GM21360 (cell line): ENCODE data around the gene CCDC24.

Experiments used
- ATAC-seq: cut with Tn5 transposase; IDR thresholded peaks from one replicate; pipeline ENCODE4 v1.9.1; 2021; ENCODE audit warnings: mild to moderate bottlenecking, moderate library complexity; ENCODE audit not compliant: unreplicated experiment

Gene CCDC24

DNA sequence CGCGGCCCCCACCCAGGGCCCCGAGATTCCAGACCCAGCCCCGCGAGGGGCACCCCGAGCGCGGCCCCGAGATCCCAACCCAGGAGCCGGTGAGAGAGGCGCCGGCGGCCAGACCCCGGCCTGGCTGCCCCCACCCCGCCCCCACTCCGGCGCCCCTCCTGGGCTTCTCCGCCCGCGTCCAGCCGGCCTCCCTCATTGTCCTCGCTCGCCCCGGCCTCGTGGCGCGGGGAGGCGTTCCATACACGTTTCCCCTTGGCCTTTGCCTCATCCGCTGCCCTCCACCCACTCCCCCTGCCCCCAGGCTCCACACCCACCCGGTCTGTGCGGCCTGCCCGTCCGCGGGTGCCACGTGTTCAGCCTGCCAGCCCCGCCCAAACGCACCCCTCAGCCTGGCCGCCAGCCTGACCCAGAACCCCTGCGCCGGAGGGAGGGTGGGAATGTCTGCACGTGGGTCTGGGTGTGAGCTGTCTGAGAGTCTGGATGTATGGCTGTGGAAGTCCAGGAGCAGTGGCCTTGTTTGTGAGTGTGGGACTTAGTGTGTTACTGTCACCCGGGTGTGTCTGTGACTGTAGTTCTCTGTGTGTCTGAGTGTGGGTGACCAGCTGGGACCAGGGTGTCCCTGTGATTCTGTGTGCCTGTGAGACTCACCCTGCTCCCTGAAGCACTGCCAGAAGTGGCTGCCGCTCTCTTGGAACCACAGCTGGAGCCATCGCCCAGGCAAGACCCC lies 11.7 kb upstream of the CCDC24 start:
- ATAC-seq, result no peak

DNA sequence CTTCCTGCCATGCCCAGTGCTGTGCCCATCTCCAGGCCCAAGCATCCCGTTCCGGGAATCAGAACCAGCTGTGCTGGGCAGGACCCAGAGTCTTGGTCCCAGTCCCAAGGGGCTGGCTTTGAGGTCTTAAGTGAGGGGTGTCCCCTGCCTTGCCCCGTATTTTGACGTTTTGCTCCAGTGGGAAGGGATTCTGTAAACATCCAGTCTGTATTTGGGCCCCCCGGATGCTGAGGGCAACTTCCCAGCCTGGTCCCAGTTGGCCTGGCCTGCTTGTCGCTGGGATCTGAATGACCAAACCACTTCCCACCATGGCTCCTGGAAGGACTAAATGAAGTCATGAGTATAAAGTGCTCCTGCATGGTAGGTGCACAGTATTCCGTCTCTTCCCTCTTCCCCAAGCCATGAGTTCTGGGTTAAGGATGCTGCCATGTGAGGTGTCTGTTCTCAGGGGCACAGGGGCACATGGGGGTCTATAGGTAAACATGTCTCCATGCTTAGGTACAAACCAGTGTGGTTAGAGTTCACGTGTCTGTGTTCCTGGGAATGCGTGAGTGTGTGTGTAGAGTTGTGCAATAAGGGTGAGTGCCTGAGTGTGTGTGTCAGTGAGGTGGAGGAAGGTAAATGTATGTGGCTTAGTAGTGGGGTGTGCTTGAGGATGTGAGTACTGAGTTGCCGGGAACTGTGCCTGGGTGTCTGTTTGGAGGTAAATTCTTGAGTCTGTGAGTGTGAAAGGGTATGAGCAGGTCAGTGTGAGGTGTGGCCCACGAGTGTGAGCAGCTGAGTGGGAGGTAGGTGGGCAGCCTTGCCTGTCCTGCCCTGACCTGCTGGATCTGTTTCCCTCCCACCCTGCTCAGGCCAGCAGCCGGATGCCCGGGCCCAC lies 10.9 kb upstream of the CCDC24 start:
- ATAC-seq, result no peak

DNA sequence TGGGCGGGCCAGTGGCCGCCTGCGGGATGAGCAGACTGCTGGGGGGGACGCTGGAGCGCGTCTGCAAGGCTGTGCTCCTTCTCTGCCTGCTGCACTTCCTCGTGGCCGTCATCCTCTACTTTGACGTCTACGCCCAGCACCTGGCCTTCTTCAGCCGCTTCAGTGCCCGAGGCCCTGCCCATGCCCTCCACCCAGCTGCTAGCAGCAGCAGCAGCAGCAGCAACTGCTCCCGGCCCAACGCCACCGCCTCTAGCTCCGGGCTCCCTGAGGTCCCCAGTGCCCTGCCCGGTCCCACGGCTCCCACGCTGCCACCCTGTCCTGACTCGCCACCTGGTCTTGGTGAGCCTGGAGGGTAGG lies 10.3 kb upstream of the CCDC24 start:
- ATAC-seq, result no peak

DNA sequence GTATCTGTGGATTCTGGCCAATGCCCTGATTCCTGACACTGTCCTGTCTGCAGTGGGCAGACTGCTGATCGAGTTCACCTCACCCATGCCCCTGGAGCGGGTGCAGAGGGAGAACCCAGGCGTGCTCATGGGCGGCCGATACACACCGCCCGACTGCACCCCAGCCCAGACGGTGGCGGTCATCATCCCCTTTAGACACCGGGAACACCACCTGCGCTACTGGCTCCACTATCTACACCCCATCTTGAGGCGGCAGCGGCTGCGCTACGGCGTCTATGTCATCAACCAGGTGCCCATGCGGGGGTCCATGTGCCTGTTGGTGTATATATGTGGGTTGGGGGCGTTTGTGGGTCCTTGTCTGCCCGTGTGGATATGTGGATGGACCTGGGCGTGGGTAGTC lies 9.8 kb upstream of the CCDC24 start:
- ATAC-seq, result no peak

DNA sequence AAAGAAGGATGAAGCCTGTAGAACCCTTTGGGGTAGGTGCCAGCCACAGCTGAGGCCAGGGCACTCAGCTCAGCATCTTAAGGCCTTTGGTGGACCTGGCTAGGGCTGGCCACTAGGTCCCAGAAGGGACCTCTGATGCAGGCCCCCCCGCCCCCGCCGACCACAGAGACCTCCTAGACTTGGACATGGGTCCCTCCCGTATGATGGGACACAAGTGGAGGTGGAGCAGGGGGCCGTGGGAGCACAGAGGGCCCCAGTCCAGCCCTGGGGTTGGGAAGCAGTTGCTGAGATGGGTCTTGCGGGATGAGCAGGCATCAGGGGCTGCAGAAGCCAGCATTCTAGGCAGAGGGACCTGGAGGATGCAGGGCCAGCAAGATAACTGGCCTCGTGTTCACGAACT lies 9.2 kb upstream of the CCDC24 start:
- no peak for ATAC-seq

DNA sequence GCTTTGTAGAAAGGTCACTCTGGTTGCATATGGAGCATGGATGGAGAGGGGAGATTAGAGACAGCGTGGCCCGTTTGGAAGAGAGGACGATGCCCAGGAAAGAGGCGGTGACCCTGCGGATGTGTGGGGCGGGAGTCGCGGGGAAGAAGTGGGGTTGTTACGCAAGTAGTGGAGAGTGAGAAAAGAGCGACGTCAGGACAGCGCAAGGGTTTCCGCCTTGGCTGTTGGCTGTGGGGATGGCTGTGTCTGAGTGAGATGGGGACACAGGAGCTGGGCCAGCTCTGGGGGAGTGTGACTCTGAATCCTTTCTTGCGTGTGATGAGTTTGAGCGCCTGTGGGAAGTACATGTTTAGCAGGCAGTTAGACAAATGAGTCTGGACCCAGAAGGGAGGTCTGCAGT lies 8.6 kb upstream of the CCDC24 start:
- no peak for ATAC-seq

DNA sequence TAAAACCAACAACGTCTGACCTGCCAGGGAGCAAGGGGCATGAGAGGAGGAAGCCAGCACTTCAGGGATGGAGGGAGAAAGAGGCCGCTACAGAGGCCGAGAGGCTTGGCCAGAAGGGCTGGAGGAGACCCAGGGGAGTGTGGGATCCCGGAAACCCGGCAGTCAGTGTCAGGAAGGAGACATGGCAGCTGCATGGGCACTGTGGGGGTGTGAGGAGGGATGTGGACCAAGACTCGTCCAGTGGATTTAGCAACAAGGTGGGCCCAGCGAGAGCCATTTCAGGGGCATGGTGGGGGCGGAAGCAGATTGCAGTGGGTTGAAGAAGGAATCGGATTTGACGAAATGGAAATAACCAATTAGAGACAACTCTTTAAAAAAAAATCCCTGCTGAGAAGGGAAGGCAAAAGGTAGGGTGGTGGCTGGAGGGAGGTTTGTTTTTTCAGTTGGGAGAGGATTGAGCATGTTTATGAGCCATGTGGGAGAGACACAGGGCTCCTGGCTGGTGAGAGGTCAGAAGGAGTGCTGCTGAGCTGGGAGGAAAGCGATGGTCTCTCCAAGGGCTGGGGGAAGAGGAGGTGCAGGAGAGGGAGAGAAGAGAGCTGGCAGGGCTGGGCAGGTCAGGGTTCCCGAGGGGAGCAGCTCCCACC lies 8.0 kb upstream of the CCDC24 start:
- ATAC-seq, result no peak

DNA sequence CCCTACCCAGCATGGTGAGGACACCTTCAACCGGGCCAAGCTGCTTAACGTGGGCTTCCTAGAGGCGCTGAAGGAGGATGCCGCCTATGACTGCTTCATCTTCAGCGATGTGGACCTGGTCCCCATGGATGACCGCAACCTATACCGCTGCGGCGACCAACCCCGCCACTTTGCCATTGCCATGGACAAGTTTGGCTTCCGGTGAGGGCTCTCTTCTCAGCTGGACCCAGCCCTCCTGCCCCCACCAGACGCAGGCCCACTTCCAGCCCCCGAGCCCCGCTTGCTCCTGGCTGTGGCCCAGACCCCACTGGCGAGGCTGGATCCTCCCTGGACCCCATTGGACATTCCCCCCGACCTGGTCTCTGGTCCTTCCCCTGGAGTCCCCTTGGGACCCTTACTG lies 6.5 kb upstream of the CCDC24 start:
- ATAC-seq, result no peak

DNA sequence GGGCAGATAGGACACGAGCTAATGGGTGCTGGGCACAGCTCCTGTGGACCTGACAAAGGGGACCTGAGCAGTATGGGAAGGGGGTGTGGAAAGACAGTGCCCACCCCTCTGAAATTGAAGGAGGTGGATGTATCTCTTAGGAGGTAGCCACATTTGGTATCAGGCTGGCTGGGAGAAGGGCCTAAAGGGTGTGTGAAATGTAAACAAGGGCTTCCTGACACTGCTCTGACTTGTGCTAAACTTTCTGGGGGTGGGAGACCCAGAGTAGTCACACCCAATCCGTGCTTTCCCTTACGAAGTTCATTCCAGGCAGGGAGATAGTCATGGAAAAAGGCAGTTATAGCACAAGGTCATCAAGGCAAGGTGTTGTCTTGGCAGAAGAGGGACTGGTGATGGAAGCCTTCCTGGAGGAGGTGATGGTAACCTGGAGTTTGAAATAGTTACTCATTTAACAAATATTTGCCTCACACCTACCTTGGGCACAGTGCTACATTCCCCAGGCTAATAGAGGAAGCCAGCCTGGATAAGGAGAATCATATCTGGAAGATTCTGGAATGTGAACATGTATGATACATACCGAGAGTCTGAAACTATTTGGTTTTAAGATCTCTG lies 5.3 kb upstream of the CCDC24 start:
- ATAC-seq, result no peak

DNA sequence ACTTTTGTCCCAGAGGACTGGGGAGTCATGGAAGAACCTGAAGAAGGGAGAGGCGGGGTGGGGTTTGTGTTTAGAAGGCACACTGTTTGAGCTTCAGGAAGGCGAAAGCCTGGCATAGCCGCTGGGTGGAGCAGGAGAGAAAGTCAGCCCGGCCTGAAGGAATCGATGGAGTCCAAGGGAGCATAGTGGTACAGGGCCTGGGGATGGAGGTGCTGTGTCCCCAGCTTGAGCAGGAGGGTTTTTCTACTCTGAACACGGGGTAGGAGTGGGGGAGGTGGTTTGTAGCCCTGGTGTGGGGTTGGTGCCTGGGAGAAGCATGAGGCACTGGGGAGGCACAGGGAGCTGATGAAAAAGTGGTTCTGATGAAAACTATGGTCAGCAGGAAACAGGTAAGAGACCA lies 4.7 kb upstream of the CCDC24 start:
- ATAC-seq, result no peak

DNA sequence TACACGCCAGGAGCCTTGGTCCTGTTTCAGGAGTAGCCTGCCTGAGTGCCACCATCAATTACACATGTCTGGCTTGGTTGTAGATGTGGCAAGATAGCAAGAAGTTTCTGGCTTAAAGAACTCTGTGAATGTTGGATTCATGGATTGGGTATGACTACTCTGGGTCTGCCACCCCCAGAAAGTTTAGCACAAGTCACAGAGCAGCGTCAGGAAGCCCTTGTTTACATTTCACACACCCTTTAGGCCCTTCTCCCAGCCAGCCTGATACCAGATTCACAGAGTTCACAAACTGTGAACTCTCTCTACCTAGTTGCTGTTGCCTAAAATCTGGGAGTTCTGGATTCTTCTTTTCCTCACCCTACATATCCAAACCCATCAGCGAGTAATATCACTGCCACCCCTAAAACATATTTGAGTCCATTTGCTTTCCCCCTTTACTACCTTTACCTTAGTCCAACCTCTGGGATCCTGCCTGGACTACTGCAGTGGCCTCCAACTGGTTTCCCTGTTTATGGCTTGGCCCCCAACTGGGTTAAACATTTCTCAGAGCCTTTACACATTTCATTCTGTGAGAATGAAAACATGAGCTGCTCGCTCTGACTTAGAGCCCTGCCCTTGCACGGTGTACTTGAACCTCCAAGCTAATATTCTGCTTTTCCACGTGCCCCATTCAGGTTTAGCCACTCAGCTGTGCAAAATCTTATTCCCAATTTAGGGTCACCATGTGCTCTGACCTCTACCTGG lies 4.1 kb upstream of the CCDC24 start:
- no peak for ATAC-seq

DNA sequence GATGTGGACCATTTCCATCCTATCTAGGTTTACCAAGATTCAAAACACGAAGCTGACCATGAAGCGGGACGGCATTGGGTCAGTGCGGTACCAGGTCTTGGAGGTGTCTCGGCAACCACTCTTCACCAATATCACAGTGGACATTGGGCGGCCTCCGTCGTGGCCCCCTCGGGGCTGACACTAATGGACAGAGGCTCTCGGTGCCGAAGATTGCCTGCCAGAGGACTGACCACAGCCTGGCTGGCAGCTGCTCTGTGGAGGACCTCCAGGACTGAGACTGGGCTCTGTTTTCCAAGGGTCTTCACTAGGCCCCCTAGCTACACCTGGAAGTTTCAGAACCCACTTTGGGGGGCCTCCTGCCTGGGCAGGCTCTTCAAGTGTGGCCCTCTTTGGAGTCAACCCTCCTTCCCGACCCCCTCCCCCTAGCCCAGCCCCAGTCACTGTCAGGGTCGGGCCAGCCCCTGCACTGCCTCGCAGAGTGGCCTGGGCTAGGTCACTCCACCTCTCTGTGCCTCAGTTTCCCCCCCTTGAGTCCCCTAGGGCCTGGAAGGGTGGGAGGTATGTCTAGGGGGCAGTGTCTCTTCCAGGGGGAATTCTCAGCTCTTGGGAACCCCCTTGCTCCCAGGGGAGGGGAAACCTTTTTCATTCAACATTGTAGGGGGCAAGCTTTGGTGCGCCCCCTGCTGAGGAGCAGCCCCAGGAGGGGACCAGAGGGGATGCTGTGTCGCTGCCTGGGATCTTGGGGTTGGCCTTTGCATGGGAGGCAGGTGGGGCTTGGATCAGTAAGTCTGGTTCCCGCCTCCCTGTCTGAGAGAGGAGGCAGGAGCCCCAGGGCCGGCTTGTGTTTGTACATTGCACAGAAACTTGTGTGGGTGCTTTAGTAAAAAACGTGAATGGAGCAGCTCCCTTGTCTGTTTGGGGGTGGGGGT lies 864 bp upstream of the CCDC24 start:
- ATAC-seq, result no peak

DNA sequence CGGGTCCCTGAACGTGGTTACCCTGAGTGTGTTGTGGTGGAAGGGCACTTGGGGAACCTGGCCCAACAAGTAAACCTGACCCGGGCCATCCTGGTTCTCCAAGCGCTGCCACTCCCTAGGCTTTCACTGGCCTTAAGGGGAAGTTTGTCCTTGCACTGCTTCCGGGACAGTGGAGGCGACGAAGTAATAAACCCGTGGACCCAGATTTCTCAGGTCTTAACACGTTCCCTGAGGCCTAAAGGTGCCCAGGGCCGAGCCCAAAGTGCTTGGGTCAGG lies 261 bp upstream of the CCDC24 start:
- ATAC-seq, result no peak

DNA sequence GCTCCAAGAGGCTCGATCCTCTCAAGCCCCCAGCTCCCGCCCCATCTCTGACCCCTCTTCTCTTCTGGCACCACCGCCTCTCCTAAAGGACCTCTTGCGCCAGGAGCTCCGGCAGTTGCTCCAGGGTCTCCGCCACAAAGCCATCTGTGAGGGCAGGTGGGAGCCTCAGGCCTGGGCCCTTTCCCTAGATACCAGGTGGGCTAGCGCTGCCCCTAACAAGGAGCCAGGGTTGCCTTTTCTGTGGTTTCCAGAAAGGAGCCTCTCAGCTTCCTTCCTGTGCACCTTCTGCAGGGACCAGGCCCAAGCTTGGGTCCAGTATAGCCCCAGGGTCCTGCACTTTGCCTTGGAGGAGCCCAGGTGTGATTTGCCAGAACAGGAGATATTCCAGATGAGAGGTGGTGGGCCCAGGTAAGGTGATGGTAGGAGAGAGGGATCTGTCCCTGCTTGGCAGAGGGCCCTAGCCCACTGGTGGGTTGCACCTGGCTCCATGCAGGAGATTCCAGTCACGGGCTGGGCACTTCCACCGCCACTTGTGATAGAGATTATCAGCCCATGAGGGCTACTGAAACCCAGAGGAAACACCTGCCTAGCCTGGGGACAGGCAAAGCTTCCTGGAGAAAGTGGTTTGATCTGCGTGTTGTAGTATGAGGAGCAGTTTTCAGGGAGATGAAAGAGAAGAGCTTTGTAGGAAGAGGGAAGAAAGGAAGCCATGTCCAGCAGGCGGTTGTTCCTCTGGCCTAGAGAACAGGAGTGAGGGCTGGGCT lies 1.0 kb downstream of the CCDC24 start:
- no peak for ATAC-seq

DNA sequence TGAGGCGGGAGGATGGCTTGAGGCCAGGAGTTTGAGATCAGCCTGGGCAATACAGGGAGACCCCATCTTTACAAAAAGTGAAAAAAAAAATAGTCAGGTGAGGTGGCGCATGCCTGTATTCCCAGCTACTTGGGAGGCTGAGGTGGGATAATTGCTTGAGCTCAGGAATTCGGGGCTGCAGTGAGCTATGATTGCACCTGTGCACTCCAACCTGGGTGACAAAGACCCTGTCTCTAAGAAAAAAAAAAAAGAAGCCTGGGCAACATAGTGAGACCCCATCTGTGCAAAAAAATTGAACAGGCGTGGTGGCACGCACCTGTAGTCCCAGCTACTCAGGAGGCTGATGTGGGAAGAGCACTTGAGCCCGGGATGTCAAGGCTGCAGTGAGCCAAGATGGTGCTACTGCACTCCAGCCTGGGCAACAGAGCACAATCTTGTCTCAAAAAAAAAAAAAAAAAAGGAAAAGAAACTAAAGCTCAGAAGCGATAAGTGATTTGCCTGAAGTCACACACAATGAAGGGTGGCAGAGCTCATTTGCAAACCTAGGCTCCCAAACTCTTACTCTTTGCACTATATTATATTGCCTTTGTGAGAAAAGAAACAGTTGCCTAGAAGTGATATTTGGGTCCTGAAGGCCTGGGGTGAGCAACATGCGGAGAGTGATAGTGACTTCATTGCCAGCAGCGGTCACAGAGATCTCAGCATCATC lies 2.0 kb downstream of the CCDC24 start:
- no peak for ATAC-seq

DNA sequence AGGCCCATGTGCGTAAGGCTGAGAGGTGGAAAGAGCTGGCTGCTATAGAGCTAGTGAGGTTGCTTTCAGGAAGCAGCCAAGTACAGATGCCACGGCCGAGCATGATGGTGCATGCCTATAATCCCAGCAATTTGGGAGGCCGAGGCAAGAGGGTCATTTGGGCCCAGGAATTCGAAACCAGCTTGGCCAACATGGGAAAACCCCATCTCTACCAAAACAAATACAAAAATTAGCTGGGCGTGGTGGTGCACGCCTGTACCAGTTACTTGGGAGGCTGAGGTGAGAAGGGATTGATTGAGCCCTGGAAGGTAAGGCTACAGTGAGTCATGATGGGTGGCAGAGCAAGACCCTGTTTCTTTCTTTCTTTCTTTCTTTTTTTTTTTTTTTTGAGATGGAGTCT lies 2.7 kb downstream of the CCDC24 start:
- no peak for ATAC-seq

DNA sequence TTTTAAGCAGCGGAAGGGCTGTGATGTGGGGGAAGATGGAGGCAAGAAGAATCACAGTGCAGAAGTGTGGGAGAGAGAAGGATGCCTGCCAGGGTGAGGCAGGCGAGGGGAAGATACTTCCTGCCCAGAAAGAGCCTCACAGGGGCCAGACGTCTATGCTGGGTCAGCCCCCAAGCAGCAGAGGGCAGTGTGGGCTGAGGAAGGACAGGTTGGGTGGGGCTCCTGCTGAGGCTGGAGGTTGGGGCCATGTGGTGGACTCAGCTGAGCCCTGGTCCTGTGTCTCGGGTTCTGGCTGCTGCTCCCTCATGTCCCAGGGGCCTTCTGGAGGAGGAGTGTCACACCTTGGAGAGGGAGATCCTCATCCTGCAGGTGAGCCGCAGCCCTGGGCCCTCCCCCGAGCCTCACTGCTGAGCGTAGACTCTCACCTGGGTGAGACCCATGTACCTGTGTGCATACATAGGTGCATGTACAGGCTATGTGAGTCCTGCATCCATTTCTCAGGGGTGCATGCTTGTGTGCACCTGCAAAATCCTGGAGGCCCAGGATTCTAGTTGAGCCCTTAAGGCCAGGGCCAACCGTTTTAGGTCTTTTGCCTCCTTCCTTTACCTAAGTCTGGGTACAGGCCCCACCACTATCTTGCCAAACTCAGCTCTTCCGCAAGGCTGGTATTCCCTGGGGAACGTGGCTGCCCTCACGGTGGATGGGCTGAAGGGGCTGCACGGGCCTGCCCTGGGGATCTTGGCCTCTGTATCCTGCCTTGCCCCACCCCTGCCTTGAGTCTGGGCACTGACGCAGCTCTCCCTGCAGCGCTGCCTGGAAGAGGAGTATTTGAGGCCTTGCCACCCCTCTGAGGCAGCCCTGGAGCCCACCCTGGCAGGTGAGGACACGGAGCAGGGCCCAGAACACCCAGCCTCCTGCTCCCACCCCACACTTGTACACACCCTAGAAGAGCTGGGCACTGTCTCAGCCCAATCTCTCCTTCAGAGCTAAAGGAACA lies 3.7 kb downstream of the CCDC24 start:
- no peak for ATAC-seq
